Epidermal melanocyte (primary cell): Measurements from ENCODE around the gene KIF12.

ENCODE experiments used
- DNase-seq: peaks from one replicate; pipeline ENCODE4 v3.0.0; 2011; ENCODE audit warnings: low spot score; ENCODE audit not compliant: insufficient read length

Gene KIF12

GRCh38 chr9:114107286-114108001 lies 8.4 kb upstream of the KIF12 start:
- DNase-seq, result no peak

GRCh38 chr9:114105236-114105635 lies 6.1 kb upstream of the KIF12 start:
- no peak for DNase-seq

GRCh38 chr9:114102484-114102883 lies 3.4 kb upstream of the KIF12 start:
- no peak for DNase-seq

- no peak for DNase-seq
Observed at GRCh38 chr9:114100536-114100935, 1.4 kb upstream of the KIF12 start.

GRCh38 chr9:114099669-114100270 lies 678 bp upstream of the KIF12 start:
- DNase-seq, result no peak

- DNase-seq, result no peak
Observed at GRCh38 chr9:114098021-114098935, 814 bp downstream of the KIF12 start.

- DNase-seq, result no peak
Observed at GRCh38 chr9:114097613-114098020, 1.5 kb downstream of the KIF12 start.

GRCh38 chr9:114096866-114097612 lies 2.1 kb downstream of the KIF12 start:
- no peak for DNase-seq

GRCh38 chr9:114096041-114096511 lies 3.0 kb downstream of the KIF12 start:
- DNase-seq, result no peak

GRCh38 chr9:114094971-114095370 lies 4.1 kb downstream of the KIF12 start:
- DNase-seq, result no peak

- no peak for DNase-seq
Observed at GRCh38 chr9:114093761-114094505, 5.2 kb downstream of the KIF12 start.

- DNase-seq, result no peak
Observed at GRCh38 chr9:114093031-114093471, 6.0 kb downstream of the KIF12 start.

GRCh38 chr9:114092336-114092735 lies 6.8 kb downstream of the KIF12 start:
- DNase-seq, result no peak

- no peak for DNase-seq
Observed at GRCh38 chr9:114091711-114092110, 7.4 kb downstream of the KIF12 start.

GRCh38 chr9:114090798-114091197 lies 8.3 kb downstream of the KIF12 start:
- DNase-seq, result no peak

GRCh38 chr9:114089206-114089840 lies 9.8 kb downstream of the KIF12 start:
- no peak for DNase-seq

- DNase-seq, result no peak
Observed at GRCh38 chr9:114088571-114089170, 10.4 kb downstream of the KIF12 start.

GRCh38 chr9:114087721-114088120 lies 11.4 kb downstream of the KIF12 start:
- no peak for DNase-seq

GRCh38 chr9:114086607-114087006 lies 12.5 kb downstream of the KIF12 start:
- DNase-seq, result no peak

- no peak for DNase-seq
Observed at GRCh38 chr9:114086009-114086408, 13.1 kb downstream of the KIF12 start.
